GM21825 (cell line): ENCODE results near the gene CENPF.
"Not testable (repeated sequence)": the region's sequence is repeated elsewhere in the genome, so short reads cannot be mapped to it uniquely, and the experiment has no call there.

Source experiments
- ATAC-seq: cut with Tn5 transposase; IDR thresholded peaks from one replicate; pipeline ENCODE4 v1.9.1; 2021; ENCODE audit warnings: mild to moderate bottlenecking, moderate library complexity; ENCODE audit not compliant: unreplicated experiment

The CENPF gene, protein sequence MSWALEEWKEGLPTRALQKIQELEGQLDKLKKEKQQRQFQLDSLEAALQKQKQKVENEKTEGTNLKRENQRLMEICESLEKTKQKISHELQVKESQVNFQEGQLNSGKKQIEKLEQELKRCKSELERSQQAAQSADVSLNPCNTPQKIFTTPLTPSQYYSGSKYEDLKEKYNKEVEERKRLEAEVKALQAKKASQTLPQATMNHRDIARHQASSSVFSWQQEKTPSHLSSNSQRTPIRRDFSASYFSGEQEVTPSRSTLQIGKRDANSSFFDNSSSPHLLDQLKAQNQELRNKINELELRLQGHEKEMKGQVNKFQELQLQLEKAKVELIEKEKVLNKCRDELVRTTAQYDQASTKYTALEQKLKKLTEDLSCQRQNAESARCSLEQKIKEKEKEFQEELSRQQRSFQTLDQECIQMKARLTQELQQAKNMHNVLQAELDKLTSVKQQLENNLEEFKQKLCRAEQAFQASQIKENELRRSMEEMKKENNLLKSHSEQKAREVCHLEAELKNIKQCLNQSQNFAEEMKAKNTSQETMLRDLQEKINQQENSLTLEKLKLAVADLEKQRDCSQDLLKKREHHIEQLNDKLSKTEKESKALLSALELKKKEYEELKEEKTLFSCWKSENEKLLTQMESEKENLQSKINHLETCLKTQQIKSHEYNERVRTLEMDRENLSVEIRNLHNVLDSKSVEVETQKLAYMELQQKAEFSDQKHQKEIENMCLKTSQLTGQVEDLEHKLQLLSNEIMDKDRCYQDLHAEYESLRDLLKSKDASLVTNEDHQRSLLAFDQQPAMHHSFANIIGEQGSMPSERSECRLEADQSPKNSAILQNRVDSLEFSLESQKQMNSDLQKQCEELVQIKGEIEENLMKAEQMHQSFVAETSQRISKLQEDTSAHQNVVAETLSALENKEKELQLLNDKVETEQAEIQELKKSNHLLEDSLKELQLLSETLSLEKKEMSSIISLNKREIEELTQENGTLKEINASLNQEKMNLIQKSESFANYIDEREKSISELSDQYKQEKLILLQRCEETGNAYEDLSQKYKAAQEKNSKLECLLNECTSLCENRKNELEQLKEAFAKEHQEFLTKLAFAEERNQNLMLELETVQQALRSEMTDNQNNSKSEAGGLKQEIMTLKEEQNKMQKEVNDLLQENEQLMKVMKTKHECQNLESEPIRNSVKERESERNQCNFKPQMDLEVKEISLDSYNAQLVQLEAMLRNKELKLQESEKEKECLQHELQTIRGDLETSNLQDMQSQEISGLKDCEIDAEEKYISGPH (N-terminal part only)

DNA sequence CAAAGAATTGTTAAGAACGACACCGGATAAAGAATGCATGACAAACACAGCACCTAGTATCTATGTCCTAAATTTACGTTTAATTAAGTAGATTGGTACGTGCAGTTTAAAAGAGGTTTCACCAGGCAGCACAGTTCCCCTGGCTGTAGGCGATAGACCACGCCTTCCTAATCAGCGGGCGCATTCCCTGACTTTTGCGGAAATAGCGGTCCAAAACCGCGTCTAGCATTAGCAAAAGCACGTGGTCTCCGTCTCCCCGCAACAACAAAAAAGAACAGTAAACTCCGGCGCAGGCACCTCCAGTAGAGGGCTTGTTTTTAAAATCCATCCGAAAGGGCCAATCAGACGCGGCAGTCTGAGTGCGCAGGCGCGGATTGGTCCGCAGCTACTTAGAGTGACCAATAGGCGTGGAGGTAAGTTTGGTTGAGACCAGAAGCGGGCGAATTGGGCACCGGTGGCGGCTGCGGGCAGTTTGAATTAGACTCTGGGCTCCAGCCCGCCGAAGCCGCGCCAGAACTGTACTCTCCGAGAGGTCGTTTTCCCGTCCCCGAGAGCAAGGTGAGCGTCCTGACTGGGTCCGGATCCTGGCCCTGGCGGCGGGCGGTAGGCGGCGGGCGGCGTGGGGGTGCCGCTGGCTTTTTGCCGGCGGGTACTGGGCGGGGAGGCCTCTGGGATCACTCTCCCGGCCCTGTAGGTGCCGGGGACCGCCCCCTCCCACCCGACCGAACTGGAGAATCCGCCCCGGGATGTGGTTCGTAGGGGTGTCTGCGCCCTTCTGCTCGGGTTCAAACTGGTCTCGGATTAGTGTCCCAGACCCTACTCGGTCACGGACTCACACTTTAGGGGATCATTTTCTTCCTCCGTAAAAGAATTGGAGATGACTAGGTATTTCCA lies at the start of gene CENPF:
Gene CENPF (plus strand): TSS at position 432 of the 894 bp plus-strand sequence. CDS start 10,560 bp downstream, outside the sequence.
- ATAC-seq: peak; percentile 100

DNA sequence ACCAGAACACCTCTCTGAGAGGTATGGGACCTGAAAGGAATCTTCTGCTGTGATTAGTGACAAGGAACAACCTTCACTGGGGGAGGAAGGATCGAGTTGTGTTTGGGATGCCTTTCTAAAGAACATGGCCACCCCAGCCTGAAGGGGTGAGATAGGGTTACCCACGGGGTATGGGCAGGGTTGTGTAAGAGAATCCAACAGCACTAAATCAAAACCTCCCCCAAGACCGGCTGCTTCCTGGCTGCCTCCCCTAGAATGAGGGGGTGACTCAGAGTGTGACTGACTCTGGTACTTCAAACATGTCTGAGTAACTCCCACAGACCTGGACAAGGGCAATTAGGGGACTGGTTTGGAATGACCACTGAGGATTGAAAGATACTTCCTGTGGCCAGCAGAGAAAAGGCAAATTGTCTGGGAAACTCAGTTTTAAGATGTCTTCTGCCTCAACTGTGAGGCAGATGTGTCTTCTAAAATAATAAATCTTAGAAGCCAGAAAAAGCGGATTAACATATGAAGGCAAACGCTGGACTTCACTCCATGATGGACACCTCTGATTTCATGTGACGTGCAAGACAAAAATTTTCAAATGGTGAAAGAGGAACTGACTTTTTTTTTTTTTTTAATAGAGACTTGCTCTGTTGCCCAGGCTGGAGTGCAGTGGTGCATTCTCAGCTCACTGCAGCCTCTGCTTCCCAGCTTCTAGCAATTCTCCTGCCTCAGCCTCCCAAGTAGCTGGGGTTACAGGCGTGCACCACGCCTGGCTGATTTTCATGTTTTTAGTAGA lies 44.9 kb upstream of the CENPF start:
- no peak for ATAC-seq

DNA sequence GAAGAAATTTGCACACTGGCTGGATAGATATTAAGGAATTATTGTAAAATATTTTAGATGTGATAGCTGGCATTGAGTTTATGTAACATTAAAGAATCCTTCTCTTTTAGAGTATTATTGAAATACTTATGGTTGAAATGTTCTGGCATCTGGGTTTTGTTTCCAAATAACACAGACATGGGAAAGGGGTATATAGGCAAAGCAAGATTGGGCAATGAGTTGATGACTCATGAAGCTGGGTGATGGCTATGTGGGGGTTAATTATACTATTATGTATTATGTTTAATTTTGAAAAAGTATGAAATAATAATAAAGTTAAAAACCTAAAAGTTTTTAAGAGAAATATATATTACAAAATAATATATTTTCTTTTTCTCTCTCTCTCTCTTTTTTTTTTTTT lies 39.1 kb upstream of the CENPF start:
- ATAC-seq: no peak

DNA sequence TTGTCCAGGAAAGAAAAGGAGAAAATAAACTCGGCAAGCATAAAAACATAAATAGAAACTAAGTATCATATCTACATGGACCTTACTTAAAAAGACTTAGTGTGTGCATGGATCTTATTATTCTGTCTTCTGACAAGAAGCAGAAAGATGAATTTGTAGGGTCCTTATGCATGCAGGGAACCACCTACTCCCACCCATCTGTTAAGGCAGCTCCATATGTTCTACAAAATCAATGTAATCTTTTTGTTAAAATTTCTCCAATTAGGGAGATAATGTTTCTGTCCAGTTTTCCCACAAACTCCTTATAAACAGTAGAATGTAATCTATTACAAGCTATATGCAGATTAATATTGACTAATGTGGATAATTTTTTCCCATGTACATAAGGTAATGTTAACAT lies 37.7 kb upstream of the CENPF start:
- ATAC-seq: no peak

DNA sequence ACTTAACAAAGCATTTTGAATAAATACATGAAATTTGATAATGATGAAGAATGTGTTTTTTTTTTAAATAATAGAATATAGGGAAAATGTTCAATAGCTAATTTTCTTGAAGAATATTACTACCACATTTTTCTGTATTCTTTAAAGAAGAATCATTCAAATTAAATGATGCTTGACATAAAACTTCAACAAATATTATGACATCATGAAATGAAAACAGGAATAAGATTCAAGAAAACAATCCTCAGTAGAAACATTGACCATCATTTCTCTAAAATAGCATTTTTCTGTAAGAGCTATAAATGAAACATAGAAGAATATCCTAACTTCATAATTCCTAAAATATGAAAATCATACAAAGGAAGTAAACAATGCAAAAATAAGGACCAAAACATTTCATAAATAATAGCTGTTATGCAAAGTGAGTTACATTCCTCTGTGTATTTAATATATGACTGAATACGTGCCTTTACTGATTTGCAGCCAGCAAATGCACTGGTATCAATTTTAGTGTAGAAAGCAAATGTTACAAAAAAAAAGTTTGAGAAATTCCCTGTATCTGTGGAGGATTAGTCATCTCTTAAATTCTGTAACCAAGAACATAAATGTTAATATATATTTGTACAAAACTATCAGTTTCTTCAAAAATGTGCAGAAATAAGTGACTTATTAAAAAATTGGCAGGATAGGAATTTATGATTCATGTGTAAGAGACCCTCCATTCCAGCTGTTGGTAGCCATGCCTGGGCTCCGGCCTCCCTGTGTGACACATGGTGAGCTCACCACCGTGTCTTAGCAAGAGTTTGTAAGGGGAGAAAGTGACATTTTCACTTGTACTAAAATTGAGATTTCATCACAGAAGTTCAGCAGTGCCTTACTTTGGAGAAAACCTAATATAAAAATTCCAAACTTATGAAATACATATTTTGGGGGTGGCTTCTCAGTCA lies 36.6 kb upstream of the CENPF start:
- no peak for ATAC-seq

DNA sequence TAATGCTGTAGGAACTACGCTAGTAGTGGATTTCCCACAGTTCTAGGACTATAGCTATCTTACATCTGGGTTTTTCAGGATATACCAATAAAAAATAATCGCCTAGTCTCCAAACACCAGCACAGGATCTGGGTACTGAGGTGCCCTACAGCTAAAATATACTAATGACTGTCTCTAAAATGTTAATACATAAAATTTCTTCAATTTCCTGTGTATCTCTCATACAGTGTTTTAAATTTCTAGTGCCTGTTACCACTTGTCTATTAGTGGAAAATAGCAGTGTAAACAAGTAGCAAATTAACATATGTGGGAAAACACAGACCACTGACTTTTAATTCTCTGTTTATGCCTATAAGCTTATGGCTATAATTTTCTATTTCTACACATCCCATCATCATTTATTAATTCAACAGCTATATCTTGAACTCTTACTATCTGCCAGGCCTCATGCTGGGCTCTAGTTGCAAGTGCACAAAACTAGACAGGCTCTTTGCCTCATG lies 35.5 kb upstream of the CENPF start:
- no peak for ATAC-seq

DNA sequence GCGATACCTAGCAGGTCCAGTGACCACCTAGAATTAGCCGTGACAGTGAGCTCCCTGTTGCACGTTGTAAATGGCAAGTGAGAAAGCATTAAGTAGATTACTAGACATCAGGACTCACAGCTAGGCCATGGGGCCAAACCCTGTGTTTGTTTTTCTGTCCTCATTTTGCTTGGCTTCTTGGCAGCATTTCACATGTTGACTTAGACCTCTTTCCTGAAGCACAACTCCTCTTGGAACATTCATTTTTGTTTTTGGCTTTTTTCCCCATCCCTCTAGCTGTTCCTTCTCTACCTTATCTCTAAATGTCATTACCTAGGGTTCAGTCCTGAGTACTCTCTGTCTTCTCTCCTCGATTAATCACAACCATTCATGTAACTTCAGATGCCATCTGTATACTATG lies 34.7 kb upstream of the CENPF start:
- ATAC-seq: no peak

DNA sequence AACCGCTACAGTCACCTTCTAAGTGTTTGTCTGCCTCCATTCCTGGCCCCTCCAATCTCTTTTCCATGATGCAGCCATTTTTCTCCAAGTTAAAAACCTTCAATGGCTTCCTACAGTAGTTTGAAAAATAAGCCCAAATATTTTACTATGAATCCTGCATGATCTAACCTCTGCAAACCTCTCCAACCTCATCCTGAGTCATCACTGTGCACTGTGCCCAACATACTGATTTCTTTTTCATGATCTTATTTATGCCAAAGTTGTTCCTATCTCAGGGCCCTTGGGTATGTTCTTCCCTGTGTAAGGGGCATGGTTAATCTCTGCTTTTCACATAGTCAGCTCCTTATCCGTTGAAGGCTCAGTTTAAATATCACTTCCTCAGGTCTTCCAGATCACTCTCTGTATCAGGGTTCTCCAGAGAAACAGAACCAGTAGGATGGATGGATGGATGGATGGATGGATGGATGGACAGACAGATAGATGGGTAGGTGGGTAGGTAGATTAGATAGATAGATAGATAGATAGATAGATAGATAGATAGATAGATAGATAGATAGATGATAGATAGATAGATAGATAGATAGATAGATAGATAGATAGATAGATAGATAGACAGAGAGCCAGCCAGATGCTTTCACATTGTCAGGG lies 33.5 kb upstream of the CENPF start:
- no peak for ATAC-seq

DNA sequence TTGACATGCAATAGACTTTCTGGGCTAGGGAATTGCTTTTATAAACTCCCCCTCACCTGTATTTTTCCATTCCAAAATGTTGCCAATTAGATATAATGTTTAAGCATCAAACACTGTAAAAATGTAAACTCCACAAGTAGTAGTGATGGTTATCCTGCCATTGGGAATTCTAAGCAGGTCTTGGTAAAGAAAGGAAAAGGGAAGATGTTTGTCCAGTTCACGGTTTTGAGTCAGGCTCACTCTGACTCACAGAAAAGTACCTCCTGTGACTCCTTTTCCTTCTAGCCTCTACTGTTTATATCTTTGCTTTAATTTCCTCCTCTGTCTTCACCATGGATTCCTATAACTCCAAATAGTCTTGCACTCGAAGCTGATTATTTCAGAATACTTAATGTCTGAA lies 32.6 kb upstream of the CENPF start:
- ATAC-seq: no peak

DNA sequence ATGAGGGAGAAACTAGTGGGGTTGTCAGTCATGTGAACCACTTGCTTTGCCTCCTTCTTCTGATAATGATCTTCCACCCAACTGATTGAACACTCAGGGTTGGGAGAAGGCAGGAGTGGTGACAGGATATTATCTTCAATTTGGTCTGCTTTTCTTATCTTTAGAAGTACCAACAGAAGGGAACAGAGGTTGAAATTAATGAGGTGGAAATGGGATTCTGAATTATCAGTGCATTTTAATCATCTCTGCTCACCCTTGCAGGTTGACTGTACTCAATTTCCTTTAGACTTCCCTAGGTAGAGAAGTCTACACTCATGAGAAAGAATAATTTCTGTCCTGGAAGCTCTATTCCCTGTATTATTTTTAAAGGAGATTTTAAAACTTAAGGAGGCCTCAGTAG lies 31.7 kb upstream of the CENPF start:
- ATAC-seq: no peak

DNA sequence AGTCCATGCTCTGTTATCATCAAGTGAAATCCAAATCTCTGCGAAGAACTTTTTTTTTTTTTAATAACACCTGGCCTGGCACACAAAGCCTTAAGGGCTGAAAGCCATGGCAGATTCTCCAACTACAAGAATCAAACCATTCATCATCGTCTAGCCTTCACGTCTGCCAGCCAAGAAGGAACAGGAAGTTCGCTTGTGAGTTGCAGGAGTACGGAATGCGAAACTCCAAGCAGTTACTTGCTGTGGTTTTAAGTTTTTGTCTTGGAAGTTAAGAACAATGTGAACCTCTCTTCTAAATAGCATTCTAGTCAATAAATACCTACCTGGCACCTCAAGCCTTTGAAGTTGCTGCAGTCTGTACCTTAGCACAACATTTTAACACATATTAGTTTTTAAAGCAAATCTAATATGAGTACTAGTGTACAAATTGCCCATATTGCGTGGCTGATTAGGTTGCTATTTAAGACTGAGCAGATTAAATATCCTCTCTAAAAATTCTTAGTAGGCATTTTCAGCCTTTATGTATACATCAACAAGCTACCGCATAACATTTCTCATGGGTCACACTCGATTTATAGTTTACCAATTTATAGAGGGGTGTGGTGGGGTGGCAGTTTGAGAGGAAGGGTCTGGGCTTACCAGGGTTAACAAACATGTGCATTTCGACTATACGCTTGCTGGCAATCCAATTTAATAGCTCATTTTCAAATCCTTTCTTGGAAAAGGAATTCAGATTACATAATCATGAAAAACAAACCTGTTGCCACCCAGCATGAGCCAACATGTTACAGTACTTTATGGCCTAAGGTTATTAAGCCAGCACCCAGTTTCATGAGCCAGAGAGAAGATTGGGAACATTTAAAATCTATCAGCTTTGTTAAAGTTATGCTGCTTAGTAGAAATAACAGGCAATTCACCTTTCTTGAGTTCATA lies 29.3 kb upstream of the CENPF start:
- no peak for ATAC-seq

DNA sequence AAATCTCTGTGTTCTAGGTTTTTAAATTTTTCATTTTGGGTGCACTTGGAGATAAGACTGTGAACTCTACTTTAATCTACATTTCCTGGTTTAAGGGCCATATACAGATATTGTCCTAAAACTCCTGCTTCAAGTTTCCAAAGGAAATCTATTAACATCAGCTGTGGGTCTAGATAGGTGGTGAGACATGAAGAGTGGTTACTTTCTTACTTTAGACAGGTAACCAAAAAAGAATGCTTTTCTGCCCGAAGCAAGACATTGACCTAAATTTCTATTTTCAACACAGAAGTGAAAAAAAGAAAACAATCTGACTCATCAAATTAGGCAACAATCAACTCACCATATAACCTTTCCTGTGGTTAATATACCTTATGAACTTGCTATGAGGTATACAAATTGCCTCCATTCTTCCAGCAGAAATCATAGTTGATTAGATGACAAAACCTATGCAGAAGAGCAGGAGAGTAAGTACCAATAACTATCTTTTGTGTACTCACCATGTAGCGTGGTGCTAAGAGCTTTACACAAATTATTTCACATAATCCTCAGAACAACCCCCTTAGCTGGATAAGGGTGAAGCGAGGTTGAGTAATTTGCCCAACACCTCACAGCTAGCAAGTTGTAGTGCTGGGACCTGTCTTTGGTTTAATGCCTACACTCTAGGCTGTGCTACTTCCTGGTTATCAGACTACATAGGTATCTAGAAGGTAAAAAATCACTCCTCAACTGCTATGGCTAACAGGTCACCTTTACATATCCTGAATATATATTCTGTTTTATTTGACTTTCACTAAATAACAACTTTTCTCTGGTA lies 28.2 kb upstream of the CENPF start:
- ATAC-seq: no peak

DNA sequence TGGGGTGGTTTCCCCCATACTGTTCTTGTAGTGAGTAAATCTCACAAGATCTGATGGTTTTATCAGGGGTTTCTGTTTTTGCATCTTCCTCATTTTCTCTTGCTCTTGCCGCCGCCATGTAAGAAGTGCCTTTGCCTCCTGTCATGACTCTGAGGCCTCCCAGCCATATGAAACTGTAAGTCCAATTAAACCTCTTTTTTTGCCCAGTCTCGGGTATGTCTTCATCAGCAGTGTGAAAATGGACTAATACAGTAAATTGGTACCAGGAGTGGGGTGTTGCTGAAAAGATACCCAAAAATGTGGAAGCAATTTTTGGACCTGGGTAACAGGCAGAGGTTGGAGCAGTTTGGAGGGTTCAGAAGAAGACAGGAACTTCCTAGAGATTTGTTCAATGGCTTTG lies 26.9 kb upstream of the CENPF start:
- not testable (repeated sequence) for ATAC-seq

DNA sequence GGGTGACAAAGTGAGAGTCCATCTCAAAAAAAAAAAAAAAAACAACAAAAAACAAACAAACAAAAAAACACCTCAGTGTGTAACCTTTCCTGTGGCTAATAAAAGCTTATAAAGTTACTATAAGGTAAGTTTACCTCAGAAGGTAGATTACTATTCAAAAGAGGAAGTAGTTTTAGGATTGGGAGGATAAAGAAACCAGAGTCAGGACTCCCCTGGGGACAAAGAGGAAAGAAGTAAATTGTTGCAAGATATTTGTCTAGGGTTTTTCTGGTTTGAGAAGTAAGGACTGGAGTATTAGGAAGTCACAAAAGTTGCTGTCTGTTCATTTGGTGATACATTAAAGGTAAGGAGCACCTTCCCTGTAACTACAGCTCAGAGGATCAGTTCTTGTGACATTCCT lies 23.8 kb upstream of the CENPF start:
- no peak for ATAC-seq

DNA sequence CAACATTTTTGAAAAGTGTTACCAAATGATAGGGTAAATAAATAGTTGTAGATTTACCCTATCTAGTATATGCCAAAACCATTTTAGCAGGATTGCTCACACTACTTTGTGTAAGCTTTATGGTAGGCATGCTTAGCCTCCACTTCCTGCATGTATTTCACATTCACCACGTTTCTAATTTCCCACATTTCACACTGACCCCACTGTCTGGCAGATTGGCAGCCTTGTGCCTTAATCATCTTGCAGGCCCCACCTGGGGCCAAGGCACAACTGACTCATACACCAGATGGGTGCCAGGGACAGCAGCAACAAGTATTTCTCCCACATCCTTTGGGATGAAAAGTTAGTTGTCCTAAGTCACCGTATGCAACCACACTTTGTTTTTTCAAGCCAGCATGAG lies 21.2 kb upstream of the CENPF start:
- no peak for ATAC-seq
